Stimulated activated CD8-positive, alpha-beta memory T cell treated with anti-CD3 and anti-CD28 coated beads, Interleukin-12 subunit alpha, Interleukin-12 subunit beta, amount 100 ng/mL, for 24 hours (primary cell): ENCODE measurements around the gene KCTD13.
A peak's percentile ranks its signal among the peaks of the same experiment; 100 is the strongest.
"Not testable (repeated sequence)": the region's sequence is repeated elsewhere in the genome, so short reads cannot be mapped to it uniquely, and the experiment has no call there.

Experiments used
- DNase-seq: peaks from one replicate; pipeline ENCODE4 v3.0.0-alpha.2; 2020; ENCODE audit errors: extremely low read depth

KCTD13 gene, protein sequence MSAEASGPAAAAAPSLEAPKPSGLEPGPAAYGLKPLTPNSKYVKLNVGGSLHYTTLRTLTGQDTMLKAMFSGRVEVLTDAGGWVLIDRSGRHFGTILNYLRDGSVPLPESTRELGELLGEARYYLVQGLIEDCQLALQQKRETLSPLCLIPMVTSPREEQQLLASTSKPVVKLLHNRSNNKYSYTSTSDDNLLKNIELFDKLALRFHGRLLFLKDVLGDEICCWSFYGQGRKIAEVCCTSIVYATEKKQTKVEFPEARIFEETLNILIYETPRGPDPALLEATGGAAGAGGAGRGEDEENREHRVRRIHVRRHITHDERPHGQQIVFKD

DNA sequence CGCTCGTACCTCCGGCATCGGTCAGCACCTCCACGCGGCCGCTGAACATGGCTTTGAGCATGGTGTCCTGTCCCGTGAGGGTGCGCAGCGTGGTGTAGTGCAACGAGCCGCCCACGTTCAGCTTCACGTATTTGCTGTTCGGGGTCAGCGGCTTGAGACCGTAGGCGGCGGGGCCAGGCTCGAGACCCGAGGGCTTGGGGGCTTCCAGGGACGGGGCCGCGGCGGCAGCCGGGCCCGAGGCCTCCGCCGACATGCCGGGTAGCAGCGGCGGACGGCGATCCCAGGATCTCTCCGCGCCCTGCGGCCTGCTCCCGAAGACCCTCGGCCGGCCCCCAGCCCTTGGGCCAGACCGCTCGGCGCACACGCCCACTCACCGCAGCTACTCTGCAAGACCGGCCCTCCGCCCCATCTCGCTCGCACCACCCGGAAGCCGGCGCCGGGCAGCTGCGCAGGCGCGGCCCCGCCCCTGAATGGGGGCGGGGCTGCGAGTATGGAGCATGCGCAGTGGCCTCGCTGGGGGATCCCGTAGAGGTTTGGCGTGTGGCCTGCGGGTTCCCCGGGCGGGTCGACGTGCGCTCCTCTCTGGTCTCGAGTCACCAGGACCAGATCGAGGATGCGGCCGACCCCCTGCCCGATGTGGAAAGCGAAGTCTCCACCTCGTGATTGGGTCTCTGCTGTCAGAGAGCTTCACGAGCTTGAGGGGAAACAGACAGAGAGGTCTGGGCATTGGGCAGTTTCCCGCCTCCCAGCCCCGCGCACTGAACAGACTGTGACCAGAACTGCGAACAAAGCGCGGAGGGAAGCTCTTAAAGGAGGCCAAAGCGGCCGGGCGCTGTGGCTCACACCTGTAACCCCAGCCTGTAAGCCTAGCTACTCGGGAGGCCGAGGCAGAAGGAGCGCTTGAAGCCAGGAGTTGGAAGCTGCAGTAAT is at the start of gene KCTD13:
TSS of gene KCTD13 (minus strand) at position 446 of the 930 bp plus-strand sequence. CDS start at position 253, 193 bp downstream.
- peak; percentile 63 for DNase-seq

DNA sequence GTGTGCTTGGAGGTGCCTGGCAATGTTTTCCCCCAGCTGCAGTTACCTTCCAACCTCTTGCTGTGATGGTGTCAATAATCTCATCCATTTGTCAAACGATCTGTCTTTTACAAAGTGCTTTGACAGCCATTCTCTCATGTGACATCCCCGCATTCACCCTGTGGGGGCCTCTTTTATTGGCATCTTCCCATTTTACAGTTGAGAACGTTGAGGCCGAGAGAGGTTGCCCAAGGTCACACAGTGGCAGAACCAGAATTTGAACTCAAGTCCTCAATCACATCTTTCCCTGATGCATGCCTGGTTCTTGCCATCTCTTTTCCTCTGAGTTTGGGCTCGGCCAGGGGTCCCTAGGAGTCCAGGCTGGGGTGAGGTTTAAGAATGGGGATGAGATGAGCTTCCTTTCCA is 49.1 kb upstream of the KCTD13 start:
- DNase-seq, result no peak

DNA sequence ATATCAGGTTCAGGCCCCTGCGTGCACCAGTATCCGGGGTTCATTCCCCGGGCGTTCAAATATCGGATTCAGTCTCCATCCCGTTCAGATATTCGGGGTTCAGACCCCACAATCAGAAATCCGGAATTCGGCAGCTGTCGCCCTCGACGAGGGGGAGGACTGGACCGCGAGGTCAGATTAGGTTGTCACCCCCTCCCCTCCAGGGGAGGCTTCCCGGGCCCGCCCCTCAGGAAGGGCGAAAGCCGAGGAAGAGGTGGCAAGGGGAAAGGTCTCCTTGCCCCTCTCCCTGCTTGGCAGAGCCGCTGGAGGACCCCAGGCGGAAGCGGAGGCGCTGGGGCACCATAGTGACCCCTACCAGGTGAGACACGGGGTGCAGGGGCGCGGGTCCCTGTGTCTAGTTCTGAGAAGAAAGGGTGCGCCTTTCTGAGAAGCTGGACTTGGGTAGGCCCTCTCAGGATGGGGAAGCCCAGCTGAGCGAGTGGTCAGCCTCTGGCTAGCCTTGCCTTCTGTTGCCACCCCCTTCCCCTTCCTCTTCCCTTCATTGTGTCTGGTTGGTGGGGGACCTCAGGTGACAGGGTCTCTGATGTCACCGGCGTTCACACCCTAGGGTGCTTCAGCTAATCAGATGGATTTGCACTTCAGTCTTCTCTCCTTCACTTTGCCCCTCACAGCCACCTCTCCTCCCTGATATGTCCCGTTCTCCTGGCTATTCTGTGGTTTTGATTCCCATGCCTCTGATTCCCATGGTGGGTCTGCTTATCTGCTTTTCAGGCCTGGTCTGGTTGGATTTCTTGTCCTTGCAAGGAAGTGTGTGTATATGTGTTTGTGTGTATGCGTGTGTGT is 48.5 kb upstream of the KCTD13 start:
- DNase-seq, result no peak

DNA sequence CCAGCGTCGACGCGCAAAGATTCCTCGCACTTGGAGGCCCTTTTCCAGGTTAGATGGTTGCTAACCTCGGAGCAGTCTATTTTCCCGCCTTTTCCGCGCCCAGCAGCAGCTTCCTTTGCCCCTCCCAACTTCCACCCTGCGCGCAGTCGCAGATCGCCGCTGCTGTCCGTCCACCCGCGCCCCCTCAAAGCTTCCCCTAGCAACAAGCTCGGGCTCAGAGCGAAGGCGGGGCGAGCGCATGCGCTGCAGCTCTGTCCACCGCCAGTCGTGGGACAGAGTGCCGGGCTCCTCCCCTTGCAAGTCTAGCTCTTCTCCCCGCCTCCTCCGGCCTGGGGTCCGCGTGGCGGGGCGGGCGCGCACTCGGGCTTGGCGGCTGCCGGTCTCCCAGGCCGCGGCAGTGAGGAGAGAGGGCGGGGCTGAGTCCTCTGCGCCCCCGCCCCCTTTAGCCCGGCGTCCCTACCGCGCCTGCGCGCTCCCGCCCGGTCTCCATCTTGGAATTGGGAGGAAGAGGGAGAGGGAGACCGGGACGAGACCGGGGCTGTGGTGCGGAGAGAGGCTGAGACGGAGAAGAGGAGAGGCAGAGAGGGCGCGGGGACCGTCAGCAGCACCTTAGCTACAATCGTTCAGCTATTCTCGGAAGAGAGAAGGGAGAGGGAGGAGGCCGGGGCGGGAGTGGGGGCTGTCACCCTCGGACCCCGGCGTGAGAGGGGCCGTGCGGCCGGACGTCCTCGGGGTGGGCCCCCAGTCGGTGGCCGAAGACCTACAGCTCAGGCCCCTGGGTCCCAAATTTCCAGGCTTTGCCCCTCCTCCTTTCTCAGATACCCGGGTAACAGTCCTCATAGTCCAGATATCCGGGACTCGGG is 47.6 kb upstream of the KCTD13 start, which contains the start of gene TAOK2:
TSS of gene TAOK2 (plus strand) at position 485 of the 863 bp plus-strand sequence. CDS start 3,905 bp downstream, outside the sequence.
- DNase-seq, result peak; percentile 95

DNA sequence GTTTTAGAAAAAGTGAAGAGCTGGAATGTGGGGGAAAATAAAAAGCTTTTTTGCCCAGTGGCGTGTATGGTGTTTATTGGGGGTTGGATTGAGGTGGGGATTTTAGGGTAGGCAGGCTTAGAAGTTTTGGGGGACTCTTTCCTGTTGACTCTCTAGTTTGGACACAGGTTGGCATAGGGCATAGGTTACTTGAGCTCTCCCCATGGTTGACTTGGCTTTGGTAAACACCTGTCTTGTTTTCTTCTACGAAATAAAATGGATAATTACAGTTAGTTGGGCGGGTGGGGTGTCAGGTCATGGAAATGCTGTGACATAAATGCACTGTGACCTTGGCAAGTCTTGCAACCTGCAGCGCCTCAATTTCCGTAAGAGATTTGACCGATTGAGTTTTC is 47.0 kb upstream of the KCTD13 start:
- DNase-seq, result no peak

DNA sequence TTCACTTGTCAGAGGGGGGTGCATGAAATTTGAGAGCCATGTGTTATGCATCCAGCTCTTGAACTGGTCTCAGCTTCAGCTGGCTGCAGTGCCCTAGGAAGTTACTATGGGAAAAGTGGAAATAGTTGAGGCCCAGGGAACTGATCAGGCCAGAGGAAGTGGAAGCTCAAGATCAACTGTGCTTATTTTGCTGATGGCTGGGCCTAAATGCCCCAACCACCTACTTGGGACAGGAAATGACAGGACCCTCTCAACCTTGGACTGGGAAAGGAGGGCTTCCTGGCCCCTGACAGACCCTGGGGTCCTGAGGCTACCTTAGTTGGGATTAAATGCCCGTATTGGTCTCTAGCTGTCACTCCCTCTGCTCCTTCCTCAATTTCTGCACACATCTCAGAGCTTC is 46.5 kb upstream of the KCTD13 start:
- DNase-seq, result no peak

DNA sequence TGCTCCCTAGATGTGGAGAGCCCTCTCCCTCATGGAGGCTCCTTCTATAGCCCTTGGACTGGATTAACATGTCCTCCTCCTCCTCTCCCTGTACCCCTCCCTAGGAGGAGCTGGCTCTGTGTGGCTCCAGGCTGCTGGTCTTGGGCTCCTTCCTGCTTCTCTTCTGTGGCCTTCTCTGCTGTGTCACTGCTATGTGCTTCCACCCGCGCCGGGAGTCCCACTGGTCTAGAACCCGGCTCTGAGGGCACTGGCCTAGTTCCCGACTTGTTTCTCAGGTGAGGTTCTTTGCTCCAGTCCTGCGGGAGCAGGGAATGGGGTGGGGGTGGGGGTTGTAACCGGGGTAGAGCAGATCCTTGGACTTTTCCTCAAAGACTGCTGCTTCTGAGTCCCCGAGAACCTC is 45.3 kb upstream of the KCTD13 start:
- no peak for DNase-seq

DNA sequence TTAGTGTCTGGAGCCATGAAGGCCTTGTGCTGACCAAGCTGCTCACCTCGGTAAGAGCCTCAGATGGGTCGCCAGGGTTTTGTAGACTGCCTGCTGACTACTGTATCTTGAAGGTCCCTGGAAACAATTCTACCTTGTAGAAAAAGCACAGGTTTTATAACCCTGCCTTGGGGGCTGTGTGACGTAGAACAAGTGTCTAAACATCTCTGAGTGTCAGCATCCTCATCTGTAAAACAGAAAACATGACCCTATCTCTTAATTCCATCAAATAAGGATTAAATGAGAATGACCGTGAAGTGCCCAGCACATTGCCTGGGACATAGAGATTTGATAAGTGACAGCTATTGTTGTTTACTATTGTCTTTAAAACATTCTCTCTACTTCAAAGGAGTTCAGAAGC is 42.2 kb upstream of the KCTD13 start:
- DNase-seq, result no peak

DNA sequence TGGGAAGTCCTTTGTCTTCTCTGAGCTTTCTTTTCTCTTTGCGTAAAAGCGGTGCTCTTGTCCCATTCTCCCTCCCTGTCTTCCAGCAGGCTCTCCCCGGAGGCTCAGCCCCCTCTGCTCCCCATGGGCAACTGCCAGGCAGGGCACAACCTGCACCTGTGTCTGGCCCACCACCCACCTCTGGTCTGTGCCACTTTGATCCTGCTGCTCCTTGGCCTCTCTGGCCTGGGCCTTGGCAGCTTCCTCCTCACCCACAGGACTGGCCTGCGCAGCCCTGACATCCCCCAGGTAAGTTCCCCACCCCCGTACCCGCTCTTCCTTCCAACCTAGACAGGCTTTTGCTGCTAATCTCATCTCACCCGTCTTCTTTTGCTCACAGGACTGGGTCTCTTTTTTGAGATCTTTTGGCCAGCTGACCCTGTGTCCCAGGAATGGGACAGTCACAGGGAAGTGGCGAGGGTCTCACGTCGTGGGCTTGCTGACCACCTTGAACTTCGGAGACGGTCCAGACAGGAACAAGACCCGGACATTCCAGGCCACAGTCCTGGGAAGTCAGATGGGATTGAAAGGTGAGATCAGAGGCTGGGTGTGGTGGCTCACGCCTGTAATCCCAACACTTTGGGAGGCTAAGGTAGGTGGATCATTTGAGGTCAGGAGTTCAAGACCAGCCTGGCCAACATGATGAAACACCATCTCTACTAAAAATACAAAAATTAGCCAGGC is 37.2 kb upstream of the KCTD13 start:
- DNase-seq, result no peak

DNA sequence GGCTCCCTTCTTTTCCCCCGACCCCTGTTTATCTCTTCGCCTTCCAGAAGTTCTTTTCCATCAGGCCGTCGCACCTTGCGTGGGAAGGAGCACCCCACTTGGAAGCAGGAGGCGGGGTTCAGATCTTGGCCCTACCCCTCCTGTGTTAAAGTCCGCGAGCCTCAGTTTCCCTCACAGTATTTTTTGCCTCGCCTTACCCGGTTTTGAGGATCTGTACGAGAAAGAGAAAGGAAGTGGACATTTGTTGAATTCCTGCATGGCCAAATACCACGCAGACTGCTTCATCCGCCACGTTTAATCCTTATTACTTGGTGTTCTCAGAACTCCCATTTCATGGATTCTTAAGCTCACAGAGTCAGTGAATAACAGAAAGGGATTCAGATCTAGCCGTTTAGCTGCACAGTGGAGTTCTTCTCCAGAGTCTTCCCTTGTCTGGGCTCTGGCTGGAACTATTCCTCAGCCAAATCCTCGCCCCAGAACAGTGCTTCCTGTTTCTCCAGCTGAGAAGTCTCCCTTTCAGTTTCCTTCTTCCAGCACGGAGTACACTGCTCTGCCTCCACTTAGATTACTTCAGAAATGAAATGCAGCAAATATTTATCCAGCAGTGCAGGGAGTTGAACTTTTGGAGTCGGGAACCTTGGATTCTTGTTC is 36.4 kb upstream of the KCTD13 start:
- no peak for DNase-seq

DNA sequence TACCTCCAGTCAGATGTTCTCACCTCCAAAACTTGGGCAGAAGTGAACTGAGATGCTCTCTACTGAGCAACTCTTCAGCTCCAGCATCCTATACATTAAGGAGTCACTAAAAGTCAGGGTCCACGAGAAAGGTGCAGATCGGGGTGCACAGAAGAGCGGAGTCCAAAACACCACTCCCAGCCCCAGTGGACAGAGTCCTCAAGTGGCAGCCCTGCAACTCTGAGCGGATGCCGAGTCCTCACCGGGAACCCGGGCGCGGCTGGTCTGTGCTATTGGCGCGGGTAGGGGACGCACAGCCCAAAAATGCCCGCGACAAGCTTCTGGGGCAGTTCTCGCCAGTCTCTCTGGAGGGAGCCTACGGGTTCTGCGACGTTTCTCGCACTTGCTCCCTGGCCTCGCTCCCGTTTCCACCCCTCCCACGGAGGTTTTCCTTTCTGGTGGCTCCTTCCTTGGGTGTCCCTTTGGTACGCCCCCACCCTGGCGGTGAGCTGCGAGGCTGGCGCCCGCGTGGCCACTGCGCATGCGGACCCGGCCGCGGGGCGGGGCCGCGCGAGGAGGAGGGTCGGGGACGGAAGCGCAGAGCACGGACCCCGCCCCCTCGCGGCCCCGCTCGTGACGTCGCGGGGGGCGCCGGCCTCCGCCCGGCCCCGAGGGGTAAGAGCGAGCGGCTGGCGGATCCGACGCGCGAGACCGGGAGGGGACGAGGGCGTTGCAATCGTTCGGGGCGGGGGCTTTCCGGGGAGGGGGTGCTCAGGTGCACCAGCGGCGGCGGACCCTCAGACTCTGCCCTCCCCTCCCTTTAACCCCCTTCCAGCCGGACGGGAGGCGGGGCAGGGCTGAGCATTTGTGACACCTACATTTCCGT is 35.7 kb upstream of the KCTD13 start, which contains the start of gene TMEM219:
TSS of gene TMEM219 (plus strand) at position 601 of the 865 bp plus-strand sequence. CDS start 1,065 bp downstream, outside the sequence.
- peak; percentile 82 for DNase-seq

DNA sequence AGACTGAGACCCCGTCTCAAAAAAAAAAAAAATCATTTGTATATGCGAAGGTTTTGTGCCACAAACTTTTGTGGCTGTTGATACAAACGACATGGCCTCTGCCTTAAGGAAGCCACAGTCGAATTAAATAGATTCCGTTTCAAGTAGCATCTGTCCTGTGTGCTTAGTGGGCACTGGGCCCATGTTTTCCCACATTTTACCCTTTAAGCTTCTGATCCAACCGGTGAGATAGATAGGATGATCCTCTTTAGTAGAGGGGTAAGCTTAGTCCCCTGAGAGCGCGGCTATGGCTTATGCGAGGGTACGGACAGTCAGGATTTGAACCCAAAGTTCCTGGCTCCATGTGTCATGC is 35.1 kb upstream of the KCTD13 start:
- no peak for DNase-seq

DNA sequence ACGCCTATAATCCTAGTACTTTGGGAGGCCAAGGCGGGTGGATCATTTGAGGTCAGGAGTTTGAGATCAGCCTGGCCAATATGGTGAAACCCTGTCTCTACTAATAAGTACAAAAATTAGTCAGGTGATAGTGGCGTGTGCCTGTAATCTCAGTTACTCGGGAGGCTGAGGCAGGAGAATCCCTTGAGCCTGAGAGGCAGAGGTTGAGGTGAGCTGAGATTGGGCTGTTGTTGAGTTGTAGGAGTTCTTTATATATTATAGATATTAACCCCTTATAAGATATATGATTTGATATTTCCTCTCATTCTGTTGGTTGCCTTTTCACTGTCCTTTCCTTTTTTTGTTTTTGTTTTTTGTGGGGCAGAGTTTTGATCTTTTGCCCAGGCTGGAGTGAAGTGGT is 33.8 kb upstream of the KCTD13 start:
- not testable (repeated sequence) for DNase-seq

DNA sequence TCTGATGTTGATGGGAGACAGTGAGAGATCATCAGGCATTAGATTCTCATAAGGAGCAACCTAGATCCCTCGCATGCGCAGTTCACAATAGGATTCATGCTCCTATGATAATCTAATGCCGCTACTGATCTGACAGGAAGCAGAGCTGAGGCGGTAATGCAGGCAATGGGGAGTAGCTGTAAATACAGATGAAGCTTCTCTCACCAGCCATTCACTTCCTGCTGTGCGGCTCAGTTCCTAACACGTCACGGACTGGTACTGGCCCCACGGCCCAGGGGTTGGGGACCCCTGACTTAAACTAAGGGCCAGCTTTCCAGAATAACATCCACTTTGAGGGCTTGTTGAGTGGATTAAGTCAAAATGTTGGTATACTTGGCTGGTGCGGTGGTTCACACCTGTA is 33.3 kb upstream of the KCTD13 start:
- DNase-seq, result no peak

DNA sequence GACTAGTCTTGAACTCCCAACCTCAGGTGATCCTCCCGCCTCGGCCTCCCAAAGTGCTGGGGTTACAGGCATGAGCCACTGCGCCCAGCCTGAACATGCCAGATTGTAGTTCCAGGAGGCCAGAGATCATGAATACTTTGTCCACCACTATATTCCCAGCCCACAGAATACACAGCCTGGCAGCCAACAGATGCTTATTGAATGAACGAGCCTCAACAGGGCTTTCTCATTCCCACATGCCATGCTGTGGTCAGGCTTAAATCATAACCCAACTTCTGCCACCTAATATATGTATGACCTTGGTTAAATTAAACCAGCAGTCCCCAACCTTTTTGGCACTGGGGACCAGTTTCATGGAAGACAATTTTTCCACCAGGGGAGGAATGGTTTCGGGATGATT is 32.7 kb upstream of the KCTD13 start:
- DNase-seq, result no peak

DNA sequence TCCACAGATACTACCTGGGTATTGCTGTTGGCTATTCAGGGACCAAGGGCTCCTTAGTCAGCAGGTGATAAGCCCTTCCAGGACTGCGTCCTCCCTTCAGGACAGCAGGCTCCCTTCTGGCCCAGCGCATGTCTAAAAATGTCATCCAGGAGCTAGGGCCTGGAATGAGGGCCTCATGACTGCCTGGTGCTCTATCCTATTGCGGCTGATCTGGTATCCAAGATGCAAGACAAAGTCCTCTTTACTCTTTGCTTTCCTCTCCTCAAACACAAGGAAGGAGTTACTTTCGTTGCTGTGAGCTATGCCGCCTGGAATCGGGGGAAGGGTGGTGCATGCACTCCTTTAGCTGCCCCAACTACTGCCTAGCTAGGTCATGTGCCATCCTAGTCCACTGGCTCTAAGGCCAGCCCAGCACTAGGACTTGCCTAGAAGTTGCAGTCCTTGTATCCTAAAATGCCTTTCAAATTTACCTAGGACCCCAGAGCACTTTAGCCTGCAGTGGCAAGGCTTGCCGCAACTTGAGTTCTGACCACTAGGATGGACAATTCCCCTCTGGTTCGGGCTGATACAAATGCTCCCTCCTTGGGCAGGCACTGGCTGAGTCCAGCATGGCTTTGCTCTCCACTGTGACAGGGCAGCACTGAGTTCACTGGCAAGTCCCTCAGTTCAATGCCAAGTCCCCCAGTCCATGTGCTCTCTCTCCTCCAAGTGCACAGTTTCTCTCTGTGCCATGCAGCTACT is 25.8 kb upstream of the KCTD13 start:
- DNase-seq, result no peak

DNA sequence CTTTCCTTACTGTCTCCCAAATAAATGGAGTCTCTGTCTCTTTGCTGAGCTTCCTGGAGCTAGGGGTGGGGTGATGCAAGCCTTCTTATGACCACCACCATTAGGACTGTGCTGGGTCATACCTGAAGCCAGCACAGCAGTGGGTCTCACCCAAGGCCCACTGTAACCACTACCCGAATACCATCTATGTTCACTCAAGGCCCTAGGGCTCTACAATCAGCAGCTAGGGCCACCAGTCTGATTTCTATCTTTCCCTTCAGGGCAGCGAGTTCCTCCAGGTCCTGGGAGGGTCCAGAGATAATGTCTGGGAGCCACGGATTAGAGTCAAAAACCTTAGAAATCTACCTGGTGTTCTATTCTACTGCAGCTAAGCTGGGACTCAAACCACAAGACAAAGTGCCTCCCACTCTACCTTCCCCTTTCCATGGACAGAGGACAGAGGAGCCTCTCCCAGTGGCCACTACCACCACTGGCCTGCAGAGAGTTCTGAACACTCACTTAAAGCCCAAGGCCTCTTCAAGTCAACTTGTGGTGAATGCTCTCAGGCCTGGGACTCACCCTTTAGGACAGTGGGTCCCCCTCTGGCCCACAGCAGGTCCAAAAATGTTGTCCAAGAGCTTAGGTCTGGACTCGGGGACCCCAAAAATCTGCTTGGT is 24.9 kb upstream of the KCTD13 start:
- DNase-seq, result no peak
